Gastrocnemius medialis (tissue), 4 donors: ENCODE results near the gene CLCC1.

Experiments
- CTCF ChIP-seq, 5 experiments: fragments of 450-650 bp in 3 of 5; fragments of 200-600 bp in 2 of 5; sonication (generic) in 2 of 5; IDR thresholded peaks in 4 of 5; conservative IDR thresholded peaks in 1 of 5; 1 replicate in 4 of 5; 2 replicates in 1 of 5; pipeline ENCODE4 v1.5.1; 2016 to 2019; ENCODE audit warnings: antibody characterized with exemption in 5 of 5, mild to moderate bottlenecking in 3 of 5, moderate library complexity in 3 of 5
- POLR2A ChIP-seq, 2 donors: fragments of 450-650 bp; IDR thresholded peaks; one replicate each; pipeline ENCODE4 v1.6.1; 2017; ENCODE audit warnings: antibody characterized with exemption in 2 of 2, mild to moderate bottlenecking in 2 of 2, moderate library complexity in 2 of 2

GRCh38 chr1:108960719-108961118 is 2.6 kb downstream of the CLCC1 start:
- TF ChIP-seq CTCF (IDR thresholded peaks at IDR 0.05 in 4 of 5, conservative IDR thresholded peaks at IDR 0.05 in 1 of 5) (no peak), POLR2A (IDR thresholded peaks at IDR 0.05) (no peak)
